Epithelial cell of alveolus of lung (primary cell): Measurements from ENCODE around the gene INAVA. TPM values are rescaled to one million over a fixed set of nuclear protein-coding genes. Genes with fewer than 3 reads are reported as not detected.

Experiments used
- total RNA-seq: library from RNA; depleted of rRNA; stranded (reverse); fragments of >200 nt; gene quantifications from 2 replicates; pipeline ENCODE4 v1.2.1, GENCODE V29; 2015

Gene INAVA, protein sequence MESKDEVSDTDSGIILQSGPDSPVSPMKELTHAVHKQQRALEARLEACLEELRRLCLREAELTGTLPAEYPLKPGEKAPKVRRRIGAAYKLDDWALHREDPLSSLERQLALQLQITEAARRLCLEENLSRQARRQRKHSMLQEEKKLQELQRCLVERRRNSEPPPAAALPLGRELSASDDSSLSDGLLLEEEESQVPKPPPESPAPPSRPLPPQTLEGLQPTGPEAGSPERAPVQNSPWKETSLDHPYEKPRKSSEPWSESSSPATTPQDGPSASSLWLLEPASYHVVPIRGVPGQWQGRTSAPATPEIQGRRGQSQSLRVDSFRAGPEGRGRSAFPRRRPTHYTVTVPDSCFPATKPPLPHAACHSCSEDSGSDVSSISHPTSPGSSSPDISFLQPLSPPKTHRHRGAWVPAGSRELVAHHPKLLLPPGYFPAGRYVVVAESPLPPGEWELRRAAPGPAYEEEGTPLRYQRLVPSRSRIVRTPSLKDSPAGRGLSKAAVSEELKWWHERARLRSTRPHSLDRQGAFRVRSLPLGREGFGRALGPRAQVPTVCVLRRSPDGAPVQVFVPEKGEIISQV
- total RNA-seq, result 3.0 and 5.7 TPM in 2 replicates

DNA sequence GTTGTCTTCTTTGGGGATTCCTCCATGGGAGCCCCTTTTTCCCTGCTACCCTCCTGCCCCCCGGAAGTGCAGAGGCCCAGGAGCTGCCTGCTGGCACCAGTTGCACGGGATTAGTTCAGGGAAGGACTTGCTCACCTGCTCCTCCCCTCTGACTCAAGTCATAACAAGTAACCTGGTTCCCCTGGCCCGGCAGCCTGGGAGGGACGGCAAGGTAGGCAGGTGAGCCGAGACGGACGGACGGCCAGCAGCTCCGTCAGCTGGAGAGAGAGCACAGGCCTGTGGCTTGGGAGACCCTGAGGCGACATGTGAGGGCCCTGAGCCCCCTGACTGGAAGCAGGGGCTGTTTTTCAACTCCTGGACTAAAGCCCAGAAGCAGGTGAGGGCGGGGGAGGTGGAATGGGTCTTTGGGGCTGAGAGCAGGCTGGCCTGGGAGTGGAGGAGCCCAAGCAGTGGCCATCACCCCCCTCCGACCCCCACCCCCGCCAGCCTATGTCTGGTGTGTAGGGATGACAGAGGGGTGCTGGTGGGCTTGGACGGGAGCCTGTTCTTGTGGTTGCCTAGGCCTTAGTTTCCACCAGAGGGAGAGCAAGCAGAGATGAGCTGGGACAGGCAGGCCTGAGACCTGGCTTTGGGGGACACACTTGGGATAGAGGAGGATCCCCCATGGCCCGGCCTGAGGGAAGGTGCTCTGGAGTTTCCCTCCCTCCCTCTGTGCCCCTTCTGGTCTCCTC lies at the start of gene INAVA:
TSS of gene INAVA (plus strand) at position 189 of the 731 bp plus-strand sequence. CDS start 3,501 bp downstream, outside the sequence.

DNA sequence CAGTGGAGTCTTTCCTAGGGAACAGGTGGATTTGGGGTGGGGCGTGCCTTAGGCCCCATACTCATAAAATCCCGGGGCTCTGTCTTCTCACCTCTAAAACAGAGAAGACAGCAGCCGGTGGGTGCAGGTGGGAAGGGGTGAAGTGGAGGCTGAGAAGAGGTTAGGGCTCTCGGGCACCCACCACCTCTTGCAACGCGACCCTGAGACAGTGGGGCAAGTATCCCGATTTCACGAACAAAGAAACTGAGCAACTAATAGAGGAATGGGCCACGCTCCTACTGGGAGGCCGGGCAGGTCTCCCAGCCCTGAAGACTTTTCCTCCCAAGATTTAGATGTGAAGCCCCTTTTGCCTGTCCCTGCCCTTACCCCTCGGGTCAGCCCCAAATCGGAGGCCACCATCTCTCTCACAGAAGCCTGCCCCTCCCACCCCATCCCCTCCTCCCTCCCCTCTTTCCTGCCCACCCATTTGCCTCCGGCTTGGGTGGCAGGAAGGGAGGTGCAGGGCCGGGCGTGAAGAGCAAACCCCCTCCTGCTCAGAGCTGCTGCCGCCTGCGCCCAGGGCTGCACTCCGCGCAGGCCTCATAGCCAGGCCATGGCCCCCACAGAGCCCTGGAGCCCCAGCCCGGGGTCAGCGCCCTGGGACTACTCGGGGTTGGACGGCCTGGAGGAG lies 22.1 kb upstream of the INAVA start, which contains the start of gene GPR25:
TSS of gene GPR25 (plus strand) at position 536 of the 670 bp plus-strand sequence. CDS start at position 593, 57 bp downstream.

Other genes starting within 250 kb of the INAVA start
- gene DDX59, start 225.0 kb upstream of the INAVA start, total RNA-seq, result 8.7 and 13.1 TPM in 2 replicates
- gene CAMSAP2, start 156.0 kb upstream of the INAVA start, total RNA-seq, result 16.0 and 26.5 TPM in 2 replicates
- gene GPR25, start 21.9 kb upstream of the INAVA start, total RNA-seq, result 0.48 TPM in 1 of 2 replicates, not detected in the other
- 0.08 and 1.9 TPM in 2 replicates for gene KIF21B, start 128.8 kb downstream of the INAVA start, total RNA-seq
- gene CACNA1S, start 217.5 kb downstream of the INAVA start, total RNA-seq, result 0.24 TPM in 1 of 2 replicates, not detected in the other
- not detected in 2 replicates for gene ASCL5, start 232.3 kb downstream of the INAVA start, total RNA-seq